ENCODE data around the gene INMT.

DNA sequence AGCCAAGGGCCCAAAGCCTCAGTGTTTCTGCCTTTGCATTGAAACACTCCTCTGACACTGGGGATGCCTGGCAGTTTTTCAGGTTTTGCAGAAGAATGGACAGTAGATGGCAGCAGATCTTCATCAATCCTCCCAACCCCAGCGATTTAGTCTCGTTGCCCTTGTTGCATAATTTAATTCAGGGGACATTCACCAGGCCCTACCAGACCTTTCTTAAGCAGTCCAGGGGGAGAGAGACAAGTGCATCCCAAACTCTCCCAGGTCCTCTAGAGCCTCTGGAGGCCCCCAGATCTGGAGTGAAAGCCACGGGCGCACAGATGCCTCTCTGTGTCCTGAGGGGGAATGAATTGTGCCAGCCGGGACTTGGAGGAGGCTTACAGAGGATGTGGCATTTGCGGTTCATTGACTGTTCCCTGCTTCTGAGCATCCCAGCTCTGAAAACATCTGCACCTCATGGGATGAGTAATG lies 48.9 kb downstream of the INMT start:
- peak; percentile 84 to 93 for TF ChIP-seq CTCF (conservative IDR thresholded peaks at IDR 0.05; ENCODE audit: low read depth in 2 of 2)
- no peak for TF ChIP-seq POLR2AphosphoS5 (IDR thresholded peaks at IDR 0.05; ENCODE audit: low read depth)
- TF ChIP-seq REST (IDR thresholded peaks at IDR 0.05; ENCODE audit: unreplicated experiment) = no peak
- TF ChIP-seq EZH2phosphoT487 (IDR thresholded peaks at IDR 0.05; ENCODE audit: unreplicated experiment) = no peak
- TF ChIP-seq EZH2 (IDR thresholded peaks at IDR 0.05; ENCODE audit: low read depth, unreplicated experiment) = no peak
- TF ChIP-seq STAT1 (IDR thresholded peaks at IDR 0.05; ENCODE audit: unreplicated experiment) = no peak
- no peak for TF ChIP-seq NANOG (IDR thresholded peaks at IDR 0.05; ENCODE audit: borderline replicate concordance)
- TF ChIP-seq JUNB (IDR thresholded peaks at IDR 0.05; ENCODE audit: unreplicated experiment) = no peak
- TF ChIP-seq, protein P1, sequence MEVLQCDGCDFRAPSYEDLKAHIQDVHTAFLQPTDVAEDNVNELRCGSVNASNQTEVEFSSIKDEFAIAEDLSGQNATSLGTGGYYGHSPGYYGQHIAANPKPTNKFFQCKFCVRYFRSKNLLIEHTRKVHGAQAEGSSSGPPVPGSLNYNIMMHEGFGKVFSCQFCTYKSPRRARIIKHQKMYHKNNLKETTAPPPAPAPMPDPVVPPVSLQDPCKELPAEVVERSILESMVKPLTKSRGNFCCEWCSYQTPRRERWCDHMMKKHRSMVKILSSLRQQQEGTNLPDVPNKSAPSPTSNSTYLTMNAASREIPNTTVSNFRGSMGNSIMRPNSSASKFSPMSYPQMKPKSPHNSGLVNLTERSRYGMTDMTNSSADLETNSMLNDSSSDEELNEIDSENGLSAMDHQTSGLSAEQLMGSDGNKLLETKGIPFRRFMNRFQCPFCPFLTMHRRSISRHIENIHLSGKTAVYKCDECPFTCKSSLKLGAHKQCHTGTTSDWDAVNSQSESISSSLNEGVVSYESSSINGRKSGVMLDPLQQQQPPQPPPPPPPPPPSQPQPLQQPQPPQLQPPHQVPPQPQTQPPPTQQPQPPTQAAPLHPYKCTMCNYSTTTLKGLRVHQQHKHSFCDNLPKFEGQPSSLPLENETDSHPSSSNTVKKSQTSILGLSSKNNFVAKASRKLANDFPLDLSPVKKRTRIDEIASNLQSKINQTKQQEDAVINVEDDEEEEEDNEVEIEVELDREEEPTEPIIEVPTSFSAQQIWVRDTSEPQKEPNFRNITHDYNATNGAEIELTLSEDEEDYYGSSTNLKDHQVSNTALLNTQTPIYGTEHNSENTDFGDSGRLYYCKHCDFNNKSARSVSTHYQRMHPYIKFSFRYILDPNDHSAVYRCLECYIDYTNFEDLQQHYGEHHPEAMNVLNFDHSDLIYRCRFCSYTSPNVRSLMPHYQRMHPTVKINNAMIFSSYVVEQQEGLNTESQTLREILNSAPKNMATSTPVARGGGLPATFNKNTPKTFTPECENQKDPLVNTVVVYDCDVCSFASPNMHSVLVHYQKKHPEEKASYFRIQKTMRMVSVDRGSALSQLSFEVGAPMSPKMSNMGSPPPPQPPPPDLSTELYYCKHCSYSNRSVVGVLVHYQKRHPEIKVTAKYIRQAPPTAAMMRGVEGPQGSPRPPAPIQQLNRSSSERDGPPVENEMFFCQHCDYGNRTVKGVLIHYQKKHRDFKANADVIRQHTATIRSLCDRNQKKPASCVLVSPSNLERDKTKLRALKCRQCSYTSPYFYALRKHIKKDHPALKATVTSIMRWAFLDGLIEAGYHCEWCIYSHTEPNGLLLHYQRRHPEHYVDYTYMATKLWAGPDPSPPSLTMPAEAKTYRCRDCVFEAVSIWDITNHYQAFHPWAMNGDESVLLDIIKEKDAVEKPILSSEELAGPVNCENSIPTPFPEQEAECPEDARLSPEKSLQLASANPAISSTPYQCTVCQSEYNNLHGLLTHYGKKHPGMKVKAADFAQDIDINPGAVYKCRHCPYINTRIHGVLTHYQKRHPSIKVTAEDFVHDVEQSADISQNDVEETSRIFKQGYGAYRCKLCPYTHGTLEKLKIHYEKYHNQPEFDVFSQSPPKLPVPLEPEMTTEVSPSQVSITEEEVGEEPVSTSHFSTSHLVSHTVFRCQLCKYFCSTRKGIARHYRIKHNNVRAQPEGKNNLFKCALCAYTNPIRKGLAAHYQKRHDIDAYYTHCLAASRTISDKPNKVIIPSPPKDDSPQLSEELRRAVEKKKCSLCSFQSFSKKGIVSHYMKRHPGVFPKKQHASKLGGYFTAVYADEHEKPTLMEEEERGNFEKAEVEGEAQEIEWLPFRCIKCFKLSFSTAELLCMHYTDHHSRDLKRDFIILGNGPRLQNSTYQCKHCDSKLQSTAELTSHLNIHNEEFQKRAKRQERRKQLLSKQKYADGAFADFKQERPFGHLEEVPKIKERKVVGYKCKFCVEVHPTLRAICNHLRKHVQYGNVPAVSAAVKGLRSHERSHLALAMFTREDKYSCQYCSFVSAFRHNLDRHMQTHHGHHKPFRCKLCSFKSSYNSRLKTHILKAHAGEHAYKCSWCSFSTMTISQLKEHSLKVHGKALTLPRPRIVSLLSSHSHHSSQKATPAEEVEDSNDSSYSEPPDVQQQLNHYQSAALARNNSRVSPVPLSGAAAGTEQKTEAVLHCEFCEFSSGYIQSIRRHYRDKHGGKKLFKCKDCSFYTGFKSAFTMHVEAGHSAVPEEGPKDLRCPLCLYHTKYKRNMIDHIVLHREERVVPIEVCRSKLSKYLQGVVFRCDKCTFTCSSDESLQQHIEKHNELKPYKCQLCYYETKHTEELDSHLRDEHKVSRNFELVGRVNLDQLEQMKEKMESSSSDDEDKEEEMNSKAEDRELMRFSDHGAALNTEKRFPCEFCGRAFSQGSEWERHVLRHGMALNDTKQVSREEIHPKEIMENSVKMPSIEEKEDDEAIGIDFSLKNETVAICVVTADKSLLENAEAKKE (CRISPR knock-in tag; IDR thresholded peaks at IDR 0.05) = no peak
- no peak for TF ChIP-seq CREB1 (CRISPR knock-in tag; IDR thresholded peaks at IDR 0.05; ENCODE audit: low read depth)

Measured in GM23338 (cell line).